Spleen (tissue), 7 donors: ENCODE results near the gene ANKRD45.

ENCODE experiments used
- CTCF ChIP-seq, 11 experiments: fragments of 200-600 bp in 7 of 11; fragments of 450-650 bp in 4 of 11; sonication (generic) in 4 of 11; IDR thresholded peaks in 8 of 11; conservative IDR thresholded peaks in 3 of 11; 1 replicate in 7 of 11; 2 replicates in 4 of 11; pipeline versions ENCODE4 v1.4.0 to v1.8.0; 2016 to 2021; ENCODE audit warnings: antibody characterized with exemption in 11 of 11, inconsistent platforms in 4 of 11, mild to moderate bottlenecking in 1 of 11
- POLR2A ChIP-seq, 3 donors: fragments of 450-650 bp; IDR thresholded peaks; one replicate each; pipeline ENCODE4 v1.5.1; 2017; ENCODE audit warnings: antibody characterized with exemption in 3 of 3, mild to moderate bottlenecking in 1 of 3
- donor health status: DM: no; HTN: no; CAD: no; lungs with moderate emphysema.
- donor health status: DM: no; HTN: no; CAD: no.
- donor health status: DM: no; HTN: no; CAD: no.

- TF ChIP-seq CTCF (IDR thresholded peaks at IDR 0.05 in 8 of 11, conservative IDR thresholded peaks at IDR 0.05 in 3 of 11), result no peak
- no peak for TF ChIP-seq POLR2A (IDR thresholded peaks at IDR 0.05)
These were observed 8.4 kb downstream of the ANKRD45 start for GRCh38 chr1:173661271-173661670.
